ENCODE results near the gene PDE4DIP. TPM values are rescaled to one million over a fixed set of nuclear protein-coding genes. Genes with fewer than 3 reads are reported as not detected.
"Not testable (repeated sequence)": the region's sequence is repeated elsewhere in the genome, so short reads cannot be mapped to it uniquely, and the experiment has no call there.

The PDE4DIP gene
- total RNA-seq, 3 donors from 2014 or later = 64.0 to 160 (median 70.1) TPM

GRCh38 chr1:149009761-149010160 is 165.5 kb downstream of the PDE4DIP start:
- intact Hi-C loops (cut with DNase I; ENCODE audit: low total_unique reads); H3K4me1 ChIP-seq; H3K36me3 ChIP-seq; H3K4me3 ChIP-seq; H3K27ac ChIP-seq; DNase-seq (ENCODE audit: low spot score in 2 of 2); H3K27me3 ChIP-seq; H3K9me3 ChIP-seq: not testable (repeated sequence)

GRCh38 chr1:149012599-149012998 is 168.4 kb downstream of the PDE4DIP start:
- H3K4me1 ChIP-seq; H3K4me3 ChIP-seq; DNase-seq (ENCODE audit: low spot score in 2 of 2); H3K27me3 ChIP-seq; H3K27ac ChIP-seq; H3K9me3 ChIP-seq; intact Hi-C loops (cut with DNase I; ENCODE audit: low total_unique reads); H3K36me3 ChIP-seq: not testable (repeated sequence)

- not testable (repeated sequence) for H3K4me1 ChIP-seq; DNase-seq (ENCODE audit: low spot score in 2 of 2); H3K36me3 ChIP-seq
Measured at GRCh38 chr1:149013513-149013912, 169.3 kb downstream of the PDE4DIP start.

GRCh38 chr1:149015522-149015921 is 171.3 kb downstream of the PDE4DIP start:
- H3K9me3 ChIP-seq; DNase-seq (ENCODE audit: low spot score in 2 of 2); H3K4me3 ChIP-seq; H3K27me3 ChIP-seq; intact Hi-C loops (cut with DNase I; ENCODE audit: low total_unique reads); H3K27ac ChIP-seq; H3K36me3 ChIP-seq; H3K4me1 ChIP-seq: not testable (repeated sequence)

More at GRCh38 chr1:149013513-149013912, 169.3 kb downstream of the PDE4DIP start:
- H3K9me3 ChIP-seq; intact Hi-C loops (cut with DNase I; ENCODE audit: low total_unique reads); H3K27ac ChIP-seq; H3K4me3 ChIP-seq; H3K27me3 ChIP-seq: not testable (repeated sequence)

- H3K27ac ChIP-seq; H3K4me1 ChIP-seq; H3K27me3 ChIP-seq; H3K36me3 ChIP-seq; H3K4me3 ChIP-seq; DNase-seq (ENCODE audit: low spot score in 2 of 2); H3K9me3 ChIP-seq; intact Hi-C loops (cut with DNase I; ENCODE audit: low total_unique reads): not testable (repeated sequence)
Measured at GRCh38 chr1:149016626-149017025, 172.4 kb downstream of the PDE4DIP start.

- DNase-seq (ENCODE audit: low spot score in 2 of 2); H3K9me3 ChIP-seq; H3K27me3 ChIP-seq; intact Hi-C loops (cut with DNase I; ENCODE audit: low total_unique reads); H3K4me1 ChIP-seq; H3K27ac ChIP-seq; H3K4me3 ChIP-seq; H3K36me3 ChIP-seq: not testable (repeated sequence)
Measured at GRCh38 chr1:149018577-149018976, 174.3 kb downstream of the PDE4DIP start.

GRCh38 chr1:149024327-149024726 is 180.1 kb downstream of the PDE4DIP start:
- H3K36me3 ChIP-seq; H3K4me1 ChIP-seq; H3K9me3 ChIP-seq; DNase-seq (ENCODE audit: low spot score in 2 of 2); intact Hi-C loops (cut with DNase I; ENCODE audit: low total_unique reads); H3K27me3 ChIP-seq; H3K27ac ChIP-seq; H3K4me3 ChIP-seq: not testable (repeated sequence)

- H3K27ac ChIP-seq; intact Hi-C loops (cut with DNase I; ENCODE audit: low total_unique reads); H3K4me1 ChIP-seq; H3K36me3 ChIP-seq; H3K27me3 ChIP-seq; H3K4me3 ChIP-seq; H3K9me3 ChIP-seq; DNase-seq (ENCODE audit: low spot score in 2 of 2): not testable (repeated sequence)
Measured at GRCh38 chr1:149033916-149034315, 189.7 kb downstream of the PDE4DIP start.

GRCh38 chr1:149043056-149043455 is 198.8 kb downstream of the PDE4DIP start:
- DNase-seq (ENCODE audit: low spot score in 2 of 2); H3K27me3 ChIP-seq; H3K27ac ChIP-seq; H3K4me3 ChIP-seq; intact Hi-C loops (cut with DNase I; ENCODE audit: low total_unique reads); H3K9me3 ChIP-seq; H3K36me3 ChIP-seq; H3K4me1 ChIP-seq: not testable (repeated sequence)

GRCh38 chr1:149064611-149065010 is 220.4 kb downstream of the PDE4DIP start:
- H3K36me3 ChIP-seq; H3K4me3 ChIP-seq; intact Hi-C loops (cut with DNase I; ENCODE audit: low total_unique reads): not testable (repeated sequence)

GRCh38 chr1:149075505-149076127 is 231.4 kb downstream of the PDE4DIP start:
- H3K27ac ChIP-seq; H3K9me3 ChIP-seq; H3K4me3 ChIP-seq; intact Hi-C loops (cut with DNase I; ENCODE audit: low total_unique reads); H3K36me3 ChIP-seq; H3K4me1 ChIP-seq; H3K27me3 ChIP-seq; DNase-seq (ENCODE audit: low spot score in 2 of 2): not testable (repeated sequence)

More at GRCh38 chr1:149064611-149065010, 220.4 kb downstream of the PDE4DIP start:
- H3K4me1 ChIP-seq; H3K27ac ChIP-seq; H3K27me3 ChIP-seq; DNase-seq (ENCODE audit: low spot score in 2 of 2); H3K9me3 ChIP-seq: not testable (repeated sequence)

Other genes with a start within 250 kb of the PDE4DIP start
- 10 to 100 TPM; 29.7 to 59.3 (median 41.9) TPM for gene NBPF14, start 248.4 kb upstream of the PDE4DIP start, total RNA-seq
- 10 to 100 TPM in 2 of 3 donors, 1 to 10 TPM in 1; 7.9 to 47.5 (median 40.0) TPM for gene NUDT4B, start 95.7 kb upstream of the PDE4DIP start, total RNA-seq